SK-N-SH treated with all-trans-retinoic acid at 6 μM for 48 hours (cell line): ENCODE measurements around the gene LAMA5.

Source experiments
- ATAC-seq: fragments of 200-7000 bp; cut with Tn5 transposase; 3 replicates; pipeline ENCODE4 v1.9.1; 2020; ENCODE audit warnings: mild to moderate bottlenecking, moderate library complexity
- ARNTL ChIP-seq: fragments of 450-650 bp; formaldehyde crosslinking; IDR thresholded peaks from 2 replicates; pipeline ENCODE4 v1.5.0; 2020; ENCODE audit warnings: low read depth, mild to moderate bottlenecking, moderate library complexity, borderline replicate concordance
- BACH2 ChIP-seq: fragments of 250-450 bp; sonication (Bioruptor Pico); IDR thresholded peaks from 2 replicates; pipeline ENCODE4 v1.9.0; 2021; ENCODE audit warnings: mild to moderate bottlenecking, borderline replicate concordance
- CSDC2 ChIP-seq: fragments of 250-450 bp; sonication (Bioruptor Pico); IDR thresholded peaks from 2 replicates; pipeline ENCODE4 v1.5.0; 2020; ENCODE audit warnings: mild to moderate bottlenecking, moderate library complexity
- ESRRG ChIP-seq: fragments of 250-450 bp; sonication (Bioruptor Pico); IDR thresholded peaks from 2 replicates; pipeline ENCODE4 v1.6.1; 2021; ENCODE audit warnings: mild to moderate bottlenecking
- GLIS3 ChIP-seq: fragments of 250-450 bp; sonication (Bioruptor Pico); IDR thresholded peaks from 2 replicates; pipeline ENCODE4 v1.5.0; 2020; ENCODE audit warnings: mild to moderate bottlenecking, moderate library complexity
- ISL1 ChIP-seq: fragments of 250-450 bp; sonication (Bioruptor Pico); IDR thresholded peaks from 2 replicates; pipeline ENCODE4 v2.1.2; 2022; ENCODE audit warnings: mild to moderate bottlenecking, moderate library complexity
- OSR1 ChIP-seq: fragments of 250-450 bp; sonication (Bioruptor Pico); IDR thresholded peaks from 2 replicates; pipeline ENCODE4 v1.8.0; 2022; ENCODE audit warnings: moderate library complexity, mild to moderate bottlenecking, inconsistent platforms
- PPARA ChIP-seq: fragments of 250-450 bp; sonication (Bioruptor Pico); IDR thresholded peaks from 2 replicates; pipeline ENCODE4 v1.5.0; 2020; ENCODE audit warnings: mild to moderate bottlenecking, borderline replicate concordance
- RARB ChIP-seq: fragments of 250-450 bp; sonication (Bioruptor Pico); IDR thresholded peaks from 2 replicates; pipeline ENCODE4 v1.8.0; 2021; ENCODE audit warnings: mild to moderate bottlenecking, moderate library complexity
- TCF4 ChIP-seq: fragments of 250-450 bp; sonication (Bioruptor Pico); IDR thresholded peaks from 2 replicates; pipeline ENCODE4 v1.8.0; 2021; ENCODE audit warnings: mild to moderate bottlenecking, moderate library complexity, borderline replicate concordance
- TOX ChIP-seq: fragments of 250-450 bp; sonication (Bioruptor Pico); IDR thresholded peaks from 2 replicates; pipeline ENCODE4 v1.8.0; 2021; ENCODE audit warnings: mild to moderate bottlenecking, moderate library complexity, borderline replicate concordance
- ZC3H10 ChIP-seq: fragments of 250-450 bp; sonication (Bioruptor Pico); IDR thresholded peaks from 2 replicates; pipeline ENCODE4 v1.5.1; 2021; ENCODE audit warnings: mild to moderate bottlenecking, moderate library complexity
- ZFP30 ChIP-seq: fragments of 450-650 bp; formaldehyde crosslinking; IDR thresholded peaks from 2 replicates; pipeline ENCODE4 v1.5.0; 2022; ENCODE audit warnings: mild to moderate bottlenecking, moderate library complexity
- ZNF565 ChIP-seq: fragments of 450-650 bp; formaldehyde crosslinking; conservative IDR thresholded peaks from 2 replicates; pipeline ENCODE4 v1.5.0; 2020; ENCODE audit warnings: low read depth, mild to moderate bottlenecking, moderate library complexity
- ZNF70 ChIP-seq: fragments of 450-650 bp; formaldehyde crosslinking; IDR thresholded peaks from 2 replicates; pipeline ENCODE4 v1.5.0; 2020; ENCODE audit warnings: mild to moderate bottlenecking, moderate library complexity
- ZNF8 ChIP-seq: fragments of 450-650 bp; formaldehyde crosslinking; IDR thresholded peaks from 2 replicates; pipeline ENCODE4 v1.5.0; 2020; ENCODE audit warnings: mild to moderate bottlenecking, moderate library complexity
- TF ChIP-seq, protein P1 (sequence below): fragments of 250-450 bp; sonication (Bioruptor Pico); IDR thresholded peaks from 2 replicates; pipeline ENCODE4 v1.5.0; 2020; ENCODE audit warnings: mild to moderate bottlenecking, moderate library complexity
- TF ChIP-seq, protein P2 (sequence below): fragments of 250-450 bp; sonication (Bioruptor Pico); IDR thresholded peaks from 2 replicates; pipeline ENCODE4 v1.8.0; 2021; ENCODE audit warnings: low read depth, mild to moderate bottlenecking, moderate library complexity, borderline replicate concordance
- TF ChIP-seq, protein P3 (sequence below): fragments of 250-450 bp; sonication (Bioruptor Pico); IDR thresholded peaks from 2 replicates; pipeline ENCODE4 v1.5.1; 2021; ENCODE audit warnings: mild to moderate bottlenecking, moderate library complexity
- TF ChIP-seq, protein P4 (sequence below): fragments of 250-450 bp; sonication (Bioruptor Pico); IDR thresholded peaks from 2 replicates; pipeline ENCODE4 v1.5.1; 2020; ENCODE audit warnings: low read depth, mild to moderate bottlenecking, moderate library complexity

LAMA5 gene

DNA sequence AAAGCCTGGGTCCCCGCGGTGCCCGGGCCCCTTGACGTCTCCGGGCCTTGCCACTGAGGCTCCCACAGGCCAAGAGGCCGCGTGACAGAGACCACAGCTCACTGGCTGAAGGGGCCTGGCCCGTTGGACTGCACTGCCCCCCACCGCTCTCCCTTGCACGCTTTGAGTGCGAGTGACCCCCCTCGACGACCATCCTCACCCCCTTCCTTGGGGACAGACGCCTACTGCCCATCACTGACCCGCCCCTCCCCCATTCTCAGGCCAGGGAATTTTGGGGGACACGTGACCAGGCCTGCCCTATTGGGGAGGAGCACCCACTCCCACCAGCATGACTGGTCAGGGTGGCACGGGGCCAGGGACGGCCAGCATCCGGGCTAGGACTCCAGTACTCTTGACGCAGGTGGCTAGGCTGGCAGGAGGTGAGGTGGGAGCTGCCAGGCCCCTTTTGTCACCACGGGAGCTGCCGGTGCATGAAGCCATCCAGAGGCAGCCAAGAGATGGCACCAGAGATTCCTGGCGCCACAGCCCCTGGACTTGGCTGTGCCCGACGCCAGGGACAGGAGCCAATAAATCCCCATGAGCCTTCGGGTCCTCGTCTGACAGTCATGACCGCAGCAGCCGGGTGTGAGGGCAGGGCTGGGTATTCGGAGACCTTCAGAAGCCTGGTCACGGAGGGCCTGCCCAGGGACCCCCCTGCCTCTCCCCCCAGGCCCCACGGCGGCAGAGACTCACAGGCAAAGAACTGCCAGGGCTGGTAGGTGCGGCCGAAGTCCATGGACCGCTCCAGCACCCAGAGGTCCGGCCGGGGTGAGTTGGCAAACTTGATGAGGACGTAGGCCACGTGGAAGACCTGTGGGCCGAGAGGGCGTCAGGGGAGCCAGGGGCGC lies 14.5 kb downstream of the LAMA5 start:
- TF ChIP-seq, protein P1, sequence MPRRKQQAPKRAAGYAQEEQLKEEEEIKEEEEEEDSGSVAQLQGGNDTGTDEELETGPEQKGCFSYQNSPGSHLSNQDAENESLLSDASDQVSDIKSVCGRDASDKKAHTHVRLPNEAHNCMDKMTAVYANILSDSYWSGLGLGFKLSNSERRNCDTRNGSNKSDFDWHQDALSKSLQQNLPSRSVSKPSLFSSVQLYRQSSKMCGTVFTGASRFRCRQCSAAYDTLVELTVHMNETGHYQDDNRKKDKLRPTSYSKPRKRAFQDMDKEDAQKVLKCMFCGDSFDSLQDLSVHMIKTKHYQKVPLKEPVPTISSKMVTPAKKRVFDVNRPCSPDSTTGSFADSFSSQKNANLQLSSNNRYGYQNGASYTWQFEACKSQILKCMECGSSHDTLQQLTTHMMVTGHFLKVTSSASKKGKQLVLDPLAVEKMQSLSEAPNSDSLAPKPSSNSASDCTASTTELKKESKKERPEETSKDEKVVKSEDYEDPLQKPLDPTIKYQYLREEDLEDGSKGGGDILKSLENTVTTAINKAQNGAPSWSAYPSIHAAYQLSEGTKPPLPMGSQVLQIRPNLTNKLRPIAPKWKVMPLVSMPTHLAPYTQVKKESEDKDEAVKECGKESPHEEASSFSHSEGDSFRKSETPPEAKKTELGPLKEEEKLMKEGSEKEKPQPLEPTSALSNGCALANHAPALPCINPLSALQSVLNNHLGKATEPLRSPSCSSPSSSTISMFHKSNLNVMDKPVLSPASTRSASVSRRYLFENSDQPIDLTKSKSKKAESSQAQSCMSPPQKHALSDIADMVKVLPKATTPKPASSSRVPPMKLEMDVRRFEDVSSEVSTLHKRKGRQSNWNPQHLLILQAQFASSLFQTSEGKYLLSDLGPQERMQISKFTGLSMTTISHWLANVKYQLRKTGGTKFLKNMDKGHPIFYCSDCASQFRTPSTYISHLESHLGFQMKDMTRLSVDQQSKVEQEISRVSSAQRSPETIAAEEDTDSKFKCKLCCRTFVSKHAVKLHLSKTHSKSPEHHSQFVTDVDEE (CRISPR knock-in tag), result peak; percentile 54
- TF ChIP-seq GLIS3 (CRISPR knock-in tag), result no peak
- peak; percentile 44 for ATAC-seq

DNA sequence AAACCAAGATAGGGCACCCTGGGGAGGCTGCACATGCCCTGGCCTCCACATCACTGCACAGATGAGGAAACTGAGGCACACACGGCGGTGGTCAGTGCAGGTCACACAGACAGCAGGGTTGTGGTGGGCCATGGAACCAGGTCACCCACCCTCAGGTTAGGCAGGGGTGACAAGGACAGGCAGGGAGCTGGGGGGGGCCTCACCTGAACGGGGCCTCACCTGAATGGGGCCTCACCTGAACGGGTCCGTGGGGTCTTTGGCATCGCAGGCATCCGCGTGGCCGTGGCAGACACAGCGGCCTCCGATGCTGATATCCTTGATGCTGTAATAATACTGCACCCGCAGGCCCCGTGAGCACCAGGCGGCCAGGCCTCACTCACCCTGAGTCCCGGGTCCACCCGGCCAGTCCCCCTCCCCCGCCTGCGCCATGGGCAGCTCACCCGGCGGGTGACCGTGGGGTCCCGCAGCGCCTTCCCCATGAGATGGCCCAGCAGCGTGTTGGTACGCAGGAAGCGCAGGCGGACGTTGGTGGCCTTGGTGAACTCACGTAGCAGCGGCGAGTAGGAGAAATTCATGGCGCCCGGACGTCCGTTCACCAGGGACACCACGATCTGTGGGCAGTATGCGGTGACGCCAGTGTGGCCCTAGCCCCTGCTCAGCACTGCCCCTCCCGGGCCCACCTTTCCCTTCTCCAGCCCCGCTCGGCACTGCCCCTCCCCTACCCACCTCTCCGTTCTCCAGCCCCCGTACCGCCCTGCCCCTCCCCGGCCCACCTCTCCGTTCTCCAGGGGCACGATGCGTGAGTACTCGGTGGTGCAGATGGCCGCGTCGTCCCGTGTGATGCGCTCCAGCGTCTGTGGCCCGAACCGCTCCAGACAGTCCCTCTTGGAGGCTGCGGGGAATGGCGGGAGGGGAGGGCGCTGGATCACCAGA lies 15.4 kb downstream of the LAMA5 start:
- TF ChIP-seq ZNF8 (no peak), TCF4 (CRISPR knock-in tag) (no peak), ESRRG (CRISPR knock-in tag) (no peak), OSR1 (CRISPR knock-in tag) (no peak), TOX (CRISPR knock-in tag) (no peak), ZNF70 (no peak), ZC3H10 (CRISPR knock-in tag) (no peak), GLIS3 (CRISPR knock-in tag) (no peak), ARNTL (CRISPR knock-in tag) (no peak), CSDC2 (no peak), ISL1 (CRISPR knock-in tag) (no peak), BACH2 (CRISPR knock-in tag) (no peak), ZNF565 (no peak)
- TF ChIP-seq, protein P2, sequence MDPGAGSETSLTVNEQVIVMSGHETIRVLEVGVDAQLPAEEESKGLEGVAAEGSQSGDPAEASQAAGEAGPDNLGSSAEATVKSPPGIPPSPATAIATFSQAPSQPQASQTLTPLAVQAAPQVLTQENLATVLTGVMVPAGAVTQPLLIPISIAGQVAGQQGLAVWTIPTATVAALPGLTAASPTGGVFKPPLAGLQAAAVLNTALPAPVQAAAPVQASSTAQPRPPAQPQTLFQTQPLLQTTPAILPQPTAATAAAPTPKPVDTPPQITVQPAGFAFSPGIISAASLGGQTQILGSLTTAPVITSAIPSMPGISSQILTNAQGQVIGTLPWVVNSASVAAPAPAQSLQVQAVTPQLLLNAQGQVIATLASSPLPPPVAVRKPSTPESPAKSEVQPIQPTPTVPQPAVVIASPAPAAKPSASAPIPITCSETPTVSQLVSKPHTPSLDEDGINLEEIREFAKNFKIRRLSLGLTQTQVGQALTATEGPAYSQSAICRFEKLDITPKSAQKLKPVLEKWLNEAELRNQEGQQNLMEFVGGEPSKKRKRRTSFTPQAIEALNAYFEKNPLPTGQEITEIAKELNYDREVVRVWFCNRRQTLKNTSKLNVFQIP (CRISPR knock-in tag), result no peak
- TF ChIP-seq, protein P3, sequence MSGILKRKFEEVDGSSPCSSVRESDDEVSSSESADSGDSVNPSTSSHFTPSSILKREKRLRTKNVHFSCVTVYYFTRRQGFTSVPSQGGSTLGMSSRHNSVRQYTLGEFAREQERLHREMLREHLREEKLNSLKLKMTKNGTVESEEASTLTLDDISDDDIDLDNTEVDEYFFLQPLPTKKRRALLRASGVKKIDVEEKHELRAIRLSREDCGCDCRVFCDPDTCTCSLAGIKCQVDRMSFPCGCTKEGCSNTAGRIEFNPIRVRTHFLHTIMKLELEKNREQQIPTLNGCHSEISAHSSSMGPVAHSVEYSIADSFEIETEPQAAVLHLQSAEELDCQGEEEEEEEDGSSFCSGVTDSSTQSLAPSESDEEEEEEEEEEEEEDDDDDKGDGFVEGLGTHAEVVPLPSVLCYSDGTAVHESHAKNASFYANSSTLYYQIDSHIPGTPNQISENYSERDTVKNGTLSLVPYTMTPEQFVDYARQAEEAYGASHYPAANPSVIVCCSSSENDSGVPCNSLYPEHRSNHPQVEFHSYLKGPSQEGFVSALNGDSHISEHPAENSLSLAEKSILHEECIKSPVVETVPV (CRISPR knock-in tag), result no peak
- TF ChIP-seq, protein P1 (CRISPR knock-in tag), result no peak

DNA sequence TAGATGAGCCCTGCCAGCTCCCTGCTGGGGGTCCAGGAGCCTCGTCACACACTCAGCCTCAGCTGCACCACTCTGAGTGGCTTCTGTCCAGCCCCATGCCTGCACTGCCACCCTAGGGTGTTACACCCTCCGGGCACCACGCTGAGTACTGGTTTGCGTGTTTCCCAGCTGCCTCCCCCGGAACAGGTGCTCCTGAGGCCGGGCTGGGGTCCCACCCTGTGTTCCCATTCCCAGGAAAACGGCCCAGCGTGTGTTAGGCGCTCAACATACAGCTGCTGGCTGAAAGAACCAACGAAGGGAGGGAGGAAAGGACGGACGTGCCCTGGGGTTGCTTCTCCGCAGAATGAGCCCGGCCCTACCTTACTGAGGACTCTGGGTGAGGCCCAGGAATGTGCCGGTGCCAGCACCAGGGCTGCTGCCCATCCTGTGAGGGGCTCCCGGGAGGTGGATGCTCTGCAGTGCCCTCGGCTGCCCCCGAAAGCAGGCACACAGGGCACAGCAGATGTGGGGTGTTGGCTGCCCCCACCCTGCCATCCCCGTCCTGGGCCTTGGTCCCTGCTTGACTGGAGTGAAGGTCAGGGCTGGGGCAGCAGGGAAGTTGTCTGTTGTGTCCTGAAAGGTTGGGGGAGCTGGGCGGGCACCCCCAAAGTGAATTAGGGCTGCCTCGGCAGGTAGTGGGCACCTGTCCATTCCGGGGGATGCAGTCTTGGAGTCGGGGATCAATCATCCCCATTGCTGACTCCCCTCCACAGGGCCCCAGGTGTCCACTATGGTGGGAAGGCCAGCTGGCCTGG lies 16.3 kb downstream of the LAMA5 start:
- TF ChIP-seq ZC3H10 (CRISPR knock-in tag) (no peak), RARB (CRISPR knock-in tag) (no peak), ESRRG (CRISPR knock-in tag) (no peak), GLIS3 (CRISPR knock-in tag) (no peak), CSDC2 (no peak), ZNF8 (no peak), PPARA (no peak), ZFP30 (no peak)
- TF ChIP-seq, protein P2 (CRISPR knock-in tag), result no peak
- TF ChIP-seq, protein P4, sequence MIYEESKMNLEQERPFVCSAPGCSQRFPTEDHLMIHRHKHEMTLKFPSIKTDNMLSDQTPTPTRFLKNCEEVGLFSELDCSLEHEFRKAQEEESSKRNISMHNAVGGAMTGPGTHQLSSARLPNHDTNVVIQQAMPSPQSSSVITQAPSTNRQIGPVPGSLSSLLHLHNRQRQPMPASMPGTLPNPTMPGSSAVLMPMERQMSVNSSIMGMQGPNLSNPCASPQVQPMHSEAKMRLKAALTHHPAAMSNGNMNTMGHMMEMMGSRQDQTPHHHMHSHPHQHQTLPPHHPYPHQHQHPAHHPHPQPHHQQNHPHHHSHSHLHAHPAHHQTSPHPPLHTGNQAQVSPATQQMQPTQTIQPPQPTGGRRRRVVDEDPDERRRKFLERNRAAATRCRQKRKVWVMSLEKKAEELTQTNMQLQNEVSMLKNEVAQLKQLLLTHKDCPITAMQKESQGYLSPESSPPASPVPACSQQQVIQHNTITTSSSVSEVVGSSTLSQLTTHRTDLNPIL (CRISPR knock-in tag), result no peak
- ATAC-seq, result no peak

More for the DNA sequence above, 15.4 kb downstream of the LAMA5 start:
- ATAC-seq, result no peak
